Stimulated activated CD4-positive, alpha-beta T cell treated with anti-CD3 and anti-CD28 coated beads, Interleukin-12 subunit alpha, Interleukin-12 subunit beta, amount 100 ng/mL, for 24 hours (primary cell): ENCODE measurements around the gene ZNF343.
"Not testable (repeated sequence)": the region's sequence is repeated elsewhere in the genome, so short reads cannot be mapped to it uniquely, and the experiment has no call there.

Experiments
- DNase-seq, 2 experiments: peaks; one replicate each; pipeline ENCODE4 v3.0.0-alpha.2; 2020; ENCODE audit warnings: low read depth in 2 of 2

The ZNF343 gene

GRCh38 chr20:2508631-2509467 is at the start of gene ZNF343:
ZNF343 (minus strand) TSS chr20:2508915; CDS start chr20:2493895, 15,020 bp downstream.
- DNase-seq, result peak; percentile 63 to 66

DNA sequence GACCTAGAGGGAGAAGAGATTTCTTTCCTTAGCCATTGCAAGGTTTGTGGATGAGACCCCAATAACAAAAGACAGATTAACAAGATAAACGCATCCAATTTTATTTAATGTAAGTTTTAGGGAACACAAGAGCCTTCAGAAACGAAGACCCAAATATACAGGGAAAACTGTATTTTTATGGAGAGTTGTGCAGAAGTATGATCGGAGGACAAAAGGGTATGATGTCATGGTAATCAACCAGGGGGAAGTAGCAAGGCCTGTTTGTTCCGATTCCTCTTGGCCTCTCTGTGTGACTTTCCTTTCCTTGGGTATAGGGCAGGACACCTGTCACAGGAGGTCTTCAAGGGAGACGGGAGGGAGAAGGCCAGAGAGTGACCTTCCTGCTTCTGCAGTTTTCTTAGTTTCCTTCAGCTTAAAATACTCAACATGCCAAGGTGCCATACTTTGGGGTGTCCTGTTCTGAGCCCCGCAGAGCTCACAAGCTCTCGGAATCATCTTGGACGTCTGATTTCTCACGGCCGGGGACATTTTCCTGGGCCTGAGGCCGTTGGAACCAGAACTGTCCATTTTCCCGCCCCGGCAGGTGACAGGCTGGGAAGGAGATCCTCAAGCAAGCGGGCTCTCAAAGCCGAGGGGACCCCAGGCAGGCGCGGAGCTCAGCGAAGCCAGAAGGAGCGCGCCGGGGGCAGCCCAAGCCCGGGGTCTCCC is 49.3 kb upstream of the ZNF343 start:
- DNase-seq, result no peak

DNA sequence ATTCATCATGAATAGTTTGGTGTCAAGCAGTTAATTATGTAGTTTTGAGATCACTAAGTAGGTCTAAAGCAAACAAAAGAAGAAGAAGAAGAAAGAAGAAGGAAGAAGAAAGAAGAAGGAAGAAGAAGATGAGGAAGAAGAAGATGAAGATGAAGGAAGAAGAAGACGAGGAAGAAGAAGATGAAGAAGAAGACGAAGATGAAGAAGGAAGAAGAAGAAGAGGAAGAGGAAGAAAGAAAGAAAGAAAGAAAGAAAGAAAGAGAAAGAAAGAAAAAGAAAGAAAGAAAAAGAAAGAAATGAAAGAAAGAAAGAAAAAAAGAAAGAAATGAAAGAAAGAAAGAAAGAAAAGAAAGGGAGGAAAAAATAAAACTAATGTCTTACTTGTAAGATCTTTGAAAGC is 36.9 kb upstream of the ZNF343 start:
- DNase-seq, result no peak

GRCh38 chr20:2544211-2544610 is 35.5 kb upstream of the ZNF343 start:
- DNase-seq, result no peak

DNA sequence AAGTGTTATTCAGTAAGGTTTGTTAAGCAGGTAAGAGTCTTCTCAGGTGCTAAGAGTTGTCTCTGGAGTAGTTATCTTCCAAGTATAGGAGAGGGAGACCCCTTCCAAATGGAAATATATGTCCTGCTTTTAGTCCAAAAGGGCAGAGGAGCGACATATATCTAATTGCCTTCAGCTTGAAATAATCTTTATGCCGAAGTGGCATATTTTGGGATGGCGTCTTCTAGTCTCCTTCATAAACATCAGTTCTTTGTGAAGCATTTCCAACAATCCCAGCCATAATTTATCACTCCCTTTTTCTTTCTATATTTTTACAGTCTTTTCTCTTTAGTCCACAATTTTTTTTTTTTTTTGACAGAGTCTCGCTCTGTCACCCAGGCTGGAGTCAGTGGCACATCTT is 33.6 kb upstream of the ZNF343 start:
- DNase-seq, result no peak

GRCh38 chr20:2541940-2542339 is 33.2 kb upstream of the ZNF343 start:
- no peak for DNase-seq

DNA sequence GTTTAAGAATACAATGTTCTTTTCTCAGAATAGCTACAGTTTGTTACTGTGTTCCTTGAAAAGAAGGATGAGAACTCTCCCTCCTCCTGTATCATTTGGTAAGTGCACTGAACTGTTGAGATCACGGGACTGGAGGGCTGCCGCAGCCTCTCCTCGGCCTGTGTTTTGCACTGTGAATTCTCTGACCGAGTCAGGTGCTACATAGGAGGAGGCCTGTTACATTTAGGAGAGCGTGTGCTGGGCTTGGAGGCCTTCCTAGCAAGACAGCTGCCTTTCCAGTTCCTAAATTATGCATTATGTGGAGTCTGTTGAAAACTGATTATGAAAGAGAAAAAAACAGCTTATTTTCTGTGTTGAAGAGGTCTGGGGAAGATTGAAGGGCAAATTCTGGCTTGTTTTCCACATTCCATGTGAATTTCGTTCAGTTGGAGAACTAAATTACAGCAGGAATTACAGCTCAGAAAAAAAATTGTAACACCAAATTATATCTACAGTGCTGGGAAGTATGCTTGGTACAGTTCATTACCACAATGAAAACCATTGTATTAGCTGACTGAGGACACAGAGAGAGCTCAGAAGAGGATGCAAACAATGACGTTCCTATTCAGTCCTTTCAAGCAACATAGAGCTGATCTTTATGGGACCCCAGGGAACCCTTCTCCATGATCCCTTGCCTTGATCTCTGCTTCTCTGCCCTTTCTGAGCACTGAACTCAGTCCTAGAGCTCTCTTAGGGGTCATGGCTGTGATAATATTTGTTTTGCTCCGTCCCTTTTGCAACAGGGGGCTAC is 30.4 kb upstream of the ZNF343 start:
- no peak for DNase-seq

GRCh38 chr20:2538356-2538755 is 29.6 kb upstream of the ZNF343 start:
- no peak for DNase-seq

- no peak for DNase-seq
Measured at GRCh38 chr20:2537101-2537500, 28.4 kb upstream of the ZNF343 start.

GRCh38 chr20:2536560-2536986 is 27.9 kb upstream of the ZNF343 start, which contains the start of gene TMC2:
TMC2 (plus strand) TSS chr20:2536573; CDS start chr20:2536622, 49 bp downstream.
- no peak for DNase-seq

DNA sequence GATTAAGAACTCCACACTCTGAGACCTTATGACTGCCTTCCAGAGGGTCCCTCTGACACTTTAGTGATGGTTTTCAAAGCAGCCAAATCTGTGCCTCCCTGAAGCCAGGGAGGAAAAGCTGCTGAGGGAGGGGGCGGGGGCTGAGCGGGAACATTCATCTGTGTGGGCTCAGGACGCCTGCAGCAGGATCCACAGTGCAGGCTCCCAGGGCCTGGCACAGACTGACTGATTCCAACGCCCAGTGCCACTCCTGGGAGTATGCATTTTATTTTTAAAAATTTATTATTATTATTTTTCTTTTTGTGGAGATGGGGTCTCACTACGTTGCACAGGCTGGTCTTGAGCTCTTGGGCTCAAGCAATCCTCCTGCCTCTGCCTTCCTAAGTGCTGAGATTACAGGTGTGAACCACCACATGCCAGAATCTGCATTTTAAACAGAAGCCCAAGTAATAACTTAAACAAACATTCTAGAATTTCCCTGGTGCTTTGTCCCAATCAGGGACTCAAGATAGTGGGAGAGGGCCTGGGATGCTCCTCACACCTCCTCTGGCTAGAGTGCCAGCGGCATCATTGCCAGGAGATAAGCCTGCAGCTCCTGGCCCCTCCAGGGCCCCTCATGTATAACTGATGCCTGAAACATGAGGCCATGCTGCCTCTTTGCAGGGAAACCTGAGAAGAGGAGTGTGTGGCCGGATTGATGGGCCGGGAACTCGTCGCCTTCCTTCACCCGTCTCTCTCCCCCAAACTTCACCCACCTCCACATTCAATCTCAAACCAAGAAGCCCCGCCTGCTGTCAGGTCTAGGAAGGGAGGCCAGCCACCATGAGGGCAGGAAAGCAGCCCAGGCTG is 27.2 kb upstream of the ZNF343 start:
- DNase-seq, result no peak

GRCh38 chr20:2533118-2533517 is 24.4 kb upstream of the ZNF343 start:
- no peak for DNase-seq

GRCh38 chr20:2528671-2529271 is 20.1 kb upstream of the ZNF343 start:
- no peak for DNase-seq

DNA sequence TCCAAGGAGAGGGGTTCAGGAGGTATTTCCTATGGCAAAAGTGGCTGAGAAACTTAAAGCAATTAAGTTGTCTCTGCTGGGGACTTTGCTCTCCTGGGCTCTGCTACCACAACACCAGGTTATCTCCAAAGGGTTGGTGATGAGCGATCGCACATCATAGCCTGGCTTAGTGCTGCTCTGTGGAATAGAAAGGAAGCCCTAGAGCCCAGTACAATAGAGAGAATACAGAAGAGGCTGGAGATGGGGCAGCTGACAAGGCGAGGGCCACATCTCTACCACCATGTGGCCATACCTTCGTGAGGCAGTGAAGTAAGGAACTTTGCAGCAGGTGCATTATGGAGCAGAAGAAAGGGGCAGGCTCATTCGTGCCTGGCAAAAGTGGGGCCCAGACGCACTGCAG is 19.0 kb upstream of the ZNF343 start:
- no peak for DNase-seq

DNA sequence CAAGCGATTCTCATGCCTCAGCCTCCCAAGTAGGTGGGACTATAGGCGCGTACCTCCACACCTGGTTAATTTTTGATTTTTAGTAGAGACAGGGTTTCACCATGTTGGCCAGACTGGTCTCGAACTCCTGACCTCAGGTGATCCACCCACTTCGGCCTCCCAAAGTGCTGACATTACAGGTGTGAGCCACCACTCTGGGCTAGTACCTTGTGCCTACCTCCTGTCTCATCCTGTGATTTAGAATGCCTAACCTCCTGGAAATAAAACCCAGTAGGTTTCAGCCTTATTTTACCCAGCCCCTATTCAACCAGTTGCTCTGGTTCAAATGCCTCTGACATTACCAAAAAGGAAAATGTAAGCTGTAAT is 17.5 kb upstream of the ZNF343 start:
- DNase-seq, result not testable (repeated sequence)

DNA sequence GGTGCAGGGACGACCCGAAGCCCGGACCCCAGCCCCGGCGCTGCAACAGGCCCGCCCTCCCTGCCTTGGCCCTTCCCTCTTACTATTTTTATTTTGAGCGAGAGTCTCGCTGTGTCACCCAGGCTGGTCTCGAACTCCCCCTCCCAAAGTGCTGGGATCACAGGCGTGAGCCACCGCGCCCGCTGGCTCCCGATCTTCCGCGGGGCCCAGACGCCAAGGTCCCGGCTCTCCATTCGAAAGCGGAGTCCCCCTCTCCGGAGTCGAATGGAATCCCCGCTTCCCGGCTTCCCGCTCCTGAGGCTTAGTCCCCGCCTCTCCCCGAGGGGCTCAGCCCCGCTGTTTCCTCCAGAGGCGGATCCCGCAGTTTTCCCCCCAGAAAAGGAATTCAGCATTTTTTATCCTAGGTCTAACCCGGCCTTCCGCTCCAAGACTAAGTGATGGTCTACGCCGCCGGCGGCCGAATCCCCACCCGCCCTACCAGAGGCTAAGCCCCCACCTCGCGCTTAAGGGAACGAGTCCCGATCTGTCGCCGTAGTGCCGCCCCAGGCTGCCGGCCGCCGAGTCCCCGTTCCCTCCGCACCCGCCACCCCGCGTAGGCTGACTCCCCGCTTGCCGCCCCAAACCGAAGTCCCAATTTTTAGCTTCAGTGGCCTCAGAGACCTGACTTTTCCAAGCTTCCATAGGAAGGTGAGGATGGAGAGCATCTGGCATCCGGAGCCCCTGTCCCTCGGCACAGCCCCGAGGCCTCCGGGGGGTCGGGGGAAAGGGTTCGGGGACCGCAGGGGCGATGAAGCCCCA is 16.2 kb upstream of the ZNF343 start:
- peak in 1 of 2 experiments; percentile 24 for DNase-seq

GRCh38 chr20:2523919-2524708 is 15.4 kb upstream of the ZNF343 start:
- peak; percentile 76 to 90 for DNase-seq

DNA sequence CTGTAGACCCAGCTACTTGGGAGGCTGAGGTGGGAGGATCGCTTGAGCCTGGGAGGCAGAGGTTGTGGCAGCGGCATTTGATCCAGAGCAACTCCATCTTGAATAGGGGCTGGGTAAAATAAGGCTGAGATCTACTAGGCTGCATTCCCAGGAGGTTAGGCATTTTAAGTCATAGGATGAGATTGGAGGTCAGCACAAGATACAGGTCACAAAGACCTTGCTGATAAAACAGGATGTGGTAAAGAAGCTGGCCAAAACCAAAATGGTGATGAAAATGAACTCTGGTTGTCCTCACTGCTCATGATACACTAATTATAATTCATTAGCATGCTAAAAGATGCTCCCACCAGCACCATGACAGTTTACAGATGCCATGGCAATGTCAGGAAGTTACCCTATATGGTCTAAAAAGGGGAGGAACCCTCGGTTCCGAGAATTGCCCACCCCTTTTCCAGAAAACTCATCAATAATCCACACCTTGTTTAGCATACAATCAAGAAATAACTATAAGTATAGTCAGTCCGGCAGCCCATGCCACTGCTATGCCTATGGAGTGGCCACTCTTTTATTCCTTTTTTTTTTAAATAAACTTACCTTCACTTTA is 14.2 kb upstream of the ZNF343 start:
- not testable (repeated sequence) for DNase-seq
